Esophagus squamous epithelium (tissue), 4 donors: Measurements from ENCODE around the gene TMEM184A.

Source experiments
- POLR2A ChIP-seq, 4 donors: fragments of 450-650 bp; IDR thresholded peaks; one replicate each; pipeline ENCODE4 v1.6.1; 2017; ENCODE audit warnings: antibody characterized with exemption in 4 of 4, mild to moderate bottlenecking in 4 of 4, moderate library complexity in 3 of 4
- TF ChIP-seq, protein P1 (sequence below), 6 experiments: fragments of 450-650 bp in 4 of 6; fragments of 200-600 bp in 2 of 6; sonication (generic) in 2 of 6; IDR thresholded peaks; one replicate each; pipeline ENCODE4 v1.5.1; 2016 to 2019; ENCODE audit warnings: antibody characterized with exemption in 6 of 6, mild to moderate bottlenecking in 4 of 6, moderate library complexity in 4 of 6

DNA sequence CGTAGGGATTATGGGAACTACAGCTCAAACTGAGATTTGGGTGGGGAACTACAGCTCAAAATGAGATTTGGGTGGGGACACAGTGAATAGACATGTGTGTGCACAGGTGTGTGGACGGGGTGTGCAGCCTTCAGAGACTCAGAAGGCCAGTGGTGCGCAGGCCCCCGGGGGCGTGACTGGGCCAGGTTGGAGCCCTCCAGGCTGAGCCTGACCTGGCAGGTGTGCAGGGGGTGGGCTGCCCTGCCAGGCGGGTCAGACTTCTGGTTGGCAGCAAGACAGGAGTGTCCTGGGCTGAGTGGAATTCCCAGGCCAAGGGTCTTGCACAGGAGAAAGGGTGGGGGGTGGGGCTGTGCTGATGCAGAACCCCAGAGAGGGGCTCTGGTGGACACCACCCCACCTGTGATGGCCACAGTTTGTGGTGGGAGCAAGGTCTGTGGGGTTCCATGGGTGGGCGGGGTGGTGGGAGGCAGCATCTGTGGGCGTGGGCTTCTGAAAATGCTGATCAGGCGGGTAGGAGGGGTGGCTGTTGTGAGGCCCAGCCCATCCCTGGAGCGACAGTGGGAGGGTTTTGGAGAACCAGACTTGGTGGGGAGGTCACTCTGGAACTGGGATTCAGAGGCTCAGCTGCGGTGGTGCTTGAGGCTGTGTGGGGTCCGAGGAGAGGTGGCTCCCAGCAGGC is 43.1 kb upstream of the TMEM184A start:
- TF ChIP-seq, protein P1, sequence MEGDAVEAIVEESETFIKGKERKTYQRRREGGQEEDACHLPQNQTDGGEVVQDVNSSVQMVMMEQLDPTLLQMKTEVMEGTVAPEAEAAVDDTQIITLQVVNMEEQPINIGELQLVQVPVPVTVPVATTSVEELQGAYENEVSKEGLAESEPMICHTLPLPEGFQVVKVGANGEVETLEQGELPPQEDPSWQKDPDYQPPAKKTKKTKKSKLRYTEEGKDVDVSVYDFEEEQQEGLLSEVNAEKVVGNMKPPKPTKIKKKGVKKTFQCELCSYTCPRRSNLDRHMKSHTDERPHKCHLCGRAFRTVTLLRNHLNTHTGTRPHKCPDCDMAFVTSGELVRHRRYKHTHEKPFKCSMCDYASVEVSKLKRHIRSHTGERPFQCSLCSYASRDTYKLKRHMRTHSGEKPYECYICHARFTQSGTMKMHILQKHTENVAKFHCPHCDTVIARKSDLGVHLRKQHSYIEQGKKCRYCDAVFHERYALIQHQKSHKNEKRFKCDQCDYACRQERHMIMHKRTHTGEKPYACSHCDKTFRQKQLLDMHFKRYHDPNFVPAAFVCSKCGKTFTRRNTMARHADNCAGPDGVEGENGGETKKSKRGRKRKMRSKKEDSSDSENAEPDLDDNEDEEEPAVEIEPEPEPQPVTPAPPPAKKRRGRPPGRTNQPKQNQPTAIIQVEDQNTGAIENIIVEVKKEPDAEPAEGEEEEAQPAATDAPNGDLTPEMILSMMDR (IDR thresholded peaks at IDR 0.05), result no peak
- TF ChIP-seq POLR2A (IDR thresholded peaks at IDR 0.05), result no peak
